Natural killer cell (primary cell): ENCODE data around the gene MAP2K3. TPM values are rescaled to one million over a fixed set of nuclear protein-coding genes. Genes with fewer than 3 reads are reported as not detected.

Experiments used
- ATAC-seq, 3 donors: fragments of 150-1000 bp in 2 of 3; fragments of 200-7000 bp in 1 of 3; cut with Tn5 transposase; 1 replicate in 1 of 3; 2 replicates in 2 of 3; pipeline ENCODE4 v1.10.0; 2021; ENCODE audit warnings: mild to moderate bottlenecking in 2 of 3, moderate library complexity in 2 of 3
- DNase-seq, 2 donors: peaks; one replicate each; pipeline versions ENCODE4 v3.0.0 to v3.0.0-alpha.2; 2013 to 2021; ENCODE audit warnings: mixed read lengths in 1 of 2
- H3K27ac ChIP-seq: one replicate; pipeline ENCODE4 v1.5.1; 2013; ENCODE audit warnings: mild to moderate bottlenecking, low read length
- H3K27me3 ChIP-seq: one replicate; pipeline ENCODE4 v1.6.1; 2013; ENCODE audit warnings: low read length; ENCODE audit not compliant: control insufficient read depth, insufficient read depth
- H3K36me3 ChIP-seq: one replicate; pipeline ENCODE4 v1.6.1; 2013; ENCODE audit warnings: low read length; ENCODE audit not compliant: control insufficient read depth, insufficient read depth
- H3K4me1 ChIP-seq: one replicate; pipeline ENCODE4 v1.6.1; 2013; ENCODE audit warnings: low read length; ENCODE audit not compliant: control insufficient read depth, insufficient read depth
- H3K4me3 ChIP-seq: one replicate; pipeline ENCODE4 v1.5.1; 2013; ENCODE audit warnings: low read length
- H3K9me3 ChIP-seq: one replicate; pipeline ENCODE4 v1.6.1; 2013; ENCODE audit warnings: low read length; ENCODE audit not compliant: control insufficient read depth, insufficient read depth
- H3K27ac Mint-ChIP-seq, 2 donors: one replicate each; pipeline ENCODE4 v1.8.0; 2022; ENCODE audit warnings: mild to moderate bottlenecking in 2 of 2, mixed read lengths in 2 of 2, moderate library complexity in 1 of 2
- H3K27me3 Mint-ChIP-seq, 2 donors: one replicate each; pipeline ENCODE4 v1.8.0; 2022; ENCODE audit warnings: low read depth in 2 of 2, mixed read lengths in 2 of 2
- H3K36me3 Mint-ChIP-seq: one replicate; pipeline ENCODE4 v1.8.0; 2022; ENCODE audit warnings: mixed read lengths
- H3K4me1 Mint-ChIP-seq, 2 donors: one replicate each; pipeline ENCODE4 v1.8.0; 2022; ENCODE audit warnings: mixed read lengths in 2 of 2
- H3K4me3 Mint-ChIP-seq: one replicate; pipeline ENCODE4 v1.8.0; 2022; ENCODE audit warnings: mild to moderate bottlenecking, moderate library complexity, mixed read lengths
- H3K9me3 Mint-ChIP-seq, 2 donors: one replicate each; pipeline ENCODE4 v1.8.0; 2022; ENCODE audit warnings: mixed read lengths in 2 of 2
- WGBS: methylation state at CpG from one replicate; pipeline ENCODE4 v1.1.7; 2013; ENCODE audit warnings: missing lambda C conversion rate; ENCODE audit not compliant: insufficient coverage; 5-methylcytosine and 5-hydroxymethylcytosine counted together
- intact Hi-C: fragments of 100-400 bp; cut with micrococcal nuclease; formaldehyde crosslinking; loops from one replicate; pipeline ENCODE4 v1.14.2; 2022
- total RNA-seq, 4 donors: library from RNA; stranded (reverse); fragments of 120-200 nt in 1 of 4; gene quantifications; one replicate each; pipeline versions ENCODE4 v1.2.3 to v1.2.4, GENCODE V29; 2013 to 2022
- TF ChIP-seq, protein P1 (sequence below): fragments of 200-600 bp; IDR thresholded peaks from one replicate; pipeline ENCODE4 v1.8.0; 2022; ENCODE audit warnings: antibody characterized with exemption

MAP2K3 gene
- total RNA-seq, 3 donors from 2014 or later (not counting 1 experiment from before 2014, with no cell fraction given), result 139 to 165 (median 162) TPM

DNA sequence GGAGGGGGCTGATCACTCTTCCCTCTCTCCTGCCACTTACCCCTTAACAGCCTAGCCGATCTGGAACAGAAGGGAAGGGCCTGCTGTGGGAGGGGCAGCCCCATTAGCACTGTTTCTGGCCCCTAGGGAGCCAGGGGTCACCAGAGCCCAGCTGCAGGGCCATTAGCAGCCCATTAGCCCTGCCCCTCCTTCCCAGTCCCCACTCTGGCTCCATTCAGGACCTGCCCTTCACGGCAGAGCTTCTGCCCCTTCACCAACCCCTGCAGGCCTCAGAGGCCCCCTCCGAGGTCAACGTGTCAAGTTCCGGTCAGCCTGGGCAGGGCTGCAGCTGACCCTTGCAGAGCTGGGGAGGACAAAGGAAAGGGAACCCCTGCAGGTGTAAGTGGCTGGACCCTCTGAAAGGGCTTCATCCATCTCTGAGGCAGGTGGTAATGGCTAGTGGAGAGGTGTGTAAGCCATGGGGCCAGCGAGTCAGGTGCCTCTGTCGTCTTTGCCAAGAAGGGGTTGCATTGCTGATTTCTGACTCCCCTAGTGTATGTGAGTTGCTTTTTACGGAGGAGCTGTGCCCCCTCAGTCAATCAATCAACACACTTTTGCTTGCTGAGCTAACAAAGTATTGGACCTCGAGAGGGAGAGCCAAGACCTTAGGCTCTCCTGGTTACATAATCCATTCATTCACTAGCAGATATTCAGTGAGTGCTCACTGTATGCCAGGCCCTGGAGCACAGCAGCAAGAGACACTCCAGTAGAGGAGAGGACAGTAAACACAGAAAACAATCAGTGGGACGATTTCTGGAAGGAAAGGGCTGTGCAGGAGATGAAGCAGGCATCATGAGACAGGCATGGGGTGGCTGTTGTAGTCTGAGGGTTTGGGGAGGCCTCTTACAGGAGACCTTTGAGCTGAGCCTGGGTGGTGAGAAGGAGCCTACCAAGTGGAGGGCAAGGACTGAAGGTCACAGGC, 73.5 kb downstream of the MAP2K3 start:
- Histone ChIP-seq H3K36me3 (no peaks in the 10 kb centered on the region), H3K4me3 (no peak overlapping the region), H3K27ac (no peak overlapping the region), H3K27me3 (no peaks in the 10 kb centered on the region), H3K4me1 (no peaks in the 10 kb centered on the region), H3K9me3 (no peaks in the 10 kb centered on the region)
- TF ChIP-seq, protein P1, sequence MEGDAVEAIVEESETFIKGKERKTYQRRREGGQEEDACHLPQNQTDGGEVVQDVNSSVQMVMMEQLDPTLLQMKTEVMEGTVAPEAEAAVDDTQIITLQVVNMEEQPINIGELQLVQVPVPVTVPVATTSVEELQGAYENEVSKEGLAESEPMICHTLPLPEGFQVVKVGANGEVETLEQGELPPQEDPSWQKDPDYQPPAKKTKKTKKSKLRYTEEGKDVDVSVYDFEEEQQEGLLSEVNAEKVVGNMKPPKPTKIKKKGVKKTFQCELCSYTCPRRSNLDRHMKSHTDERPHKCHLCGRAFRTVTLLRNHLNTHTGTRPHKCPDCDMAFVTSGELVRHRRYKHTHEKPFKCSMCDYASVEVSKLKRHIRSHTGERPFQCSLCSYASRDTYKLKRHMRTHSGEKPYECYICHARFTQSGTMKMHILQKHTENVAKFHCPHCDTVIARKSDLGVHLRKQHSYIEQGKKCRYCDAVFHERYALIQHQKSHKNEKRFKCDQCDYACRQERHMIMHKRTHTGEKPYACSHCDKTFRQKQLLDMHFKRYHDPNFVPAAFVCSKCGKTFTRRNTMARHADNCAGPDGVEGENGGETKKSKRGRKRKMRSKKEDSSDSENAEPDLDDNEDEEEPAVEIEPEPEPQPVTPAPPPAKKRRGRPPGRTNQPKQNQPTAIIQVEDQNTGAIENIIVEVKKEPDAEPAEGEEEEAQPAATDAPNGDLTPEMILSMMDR, result no peak
- DNase-seq, result no peak
- no peaks in the 10 kb centered on the region for H3K36me3 Mint-ChIP-seq
- H3K4me1 Mint-ChIP-seq, result peaks cover 0 to 4% of the 10 kb centered on the region in 2 donors
- no peak overlapping the region for H3K4me3 Mint-ChIP-seq
- ATAC-seq, result no peak
- H3K27ac Mint-ChIP-seq, result no peak overlapping the region
- intact Hi-C loops, result no loop called here
- H3K27me3 Mint-ChIP-seq, result peaks cover 0 to 3% of the 10 kb centered on the region in 2 donors
- 79% methylated on average over 9 of the region's 10 CpGs for WGBS
- peaks cover 0 to 3% of the 10 kb centered on the region in 2 donors for H3K9me3 Mint-ChIP-seq

- DNase-seq, result no peak
- TF ChIP-seq, protein P1, result no peak
- H3K27ac ChIP-seq, result no peak overlapping the region
- 91% methylated on average over 12 of the region's 12 CpGs for WGBS
- intact Hi-C loops, result no loop called here
- peaks cover 0 to 3% of the 10 kb centered on the region in 2 donors for H3K27me3 Mint-ChIP-seq
- H3K9me3 ChIP-seq, result no peaks in the 10 kb centered on the region
- H3K27ac Mint-ChIP-seq, result no peak overlapping the region
- H3K36me3 ChIP-seq, result no peaks in the 10 kb centered on the region
- peaks cover 0 to 3% of the 10 kb centered on the region in 2 donors for H3K9me3 Mint-ChIP-seq
- peaks cover 3 to 7% of the 10 kb centered on the region in 2 donors for H3K4me1 Mint-ChIP-seq
- H3K4me3 ChIP-seq, result no peak overlapping the region
- H3K36me3 Mint-ChIP-seq, result no peaks in the 10 kb centered on the region
- no peaks in the 10 kb centered on the region for H3K27me3 ChIP-seq
- no peak for ATAC-seq
- no peak overlapping the region for H3K4me3 Mint-ChIP-seq
- peaks cover 4% of the 10 kb centered on the region for H3K4me1 ChIP-seq
Observed at GRCh38 chr17:21358682-21359482, 74.4 kb downstream of the MAP2K3 start.

DNA sequence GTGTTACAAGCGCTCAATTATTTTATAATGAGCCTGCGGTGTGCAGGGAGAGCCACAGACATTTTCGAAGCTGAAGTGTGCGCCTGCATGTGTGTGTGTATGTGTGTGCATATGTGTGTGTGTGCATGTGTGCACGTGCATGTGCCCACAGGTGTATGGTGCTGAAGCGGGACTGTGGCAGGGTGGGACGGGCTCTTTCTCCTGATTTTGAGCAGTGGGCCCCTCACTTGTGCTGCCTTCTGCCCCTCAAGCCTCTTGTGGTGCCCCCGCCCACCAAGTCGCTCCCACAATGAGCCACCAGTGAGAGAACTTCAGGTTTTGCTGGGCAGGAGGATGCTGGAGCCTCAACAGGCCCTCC, 75.0 kb downstream of the MAP2K3 start:
- no peak for DNase-seq
- intact Hi-C loops, result no loop called here
- peaks cover 0 to 3% of the 10 kb centered on the region in 2 donors for H3K27me3 Mint-ChIP-seq
- Histone ChIP-seq H3K9me3 (no peaks in the 10 kb centered on the region), H3K36me3 (no peaks in the 10 kb centered on the region), H3K4me3 (no peak overlapping the region), H3K27me3 (no peaks in the 10 kb centered on the region), H3K27ac (no peak overlapping the region), H3K4me1 (peaks cover 10% of the 10 kb centered on the region)
- no peaks in the 10 kb centered on the region for H3K36me3 Mint-ChIP-seq
- WGBS, result 82% methylated on average over 9 of the region's 9 CpGs
- TF ChIP-seq, protein P1, result no peak
- peaks cover 7 to 12% of the 10 kb centered on the region in 2 donors for H3K4me1 Mint-ChIP-seq
- no peak overlapping the region for H3K4me3 Mint-ChIP-seq
- H3K9me3 Mint-ChIP-seq, result peaks cover 0 to 3% of the 10 kb centered on the region in 2 donors
- no peak overlapping the region for H3K27ac Mint-ChIP-seq
- ATAC-seq, result no peak
